H9 (cell line): ENCODE data around the gene ABT1. TPM values are rescaled to one million over a fixed set of nuclear protein-coding genes. Genes with fewer than 3 reads are reported as not detected.

Source experiments
- DNase-seq: peaks from one replicate; pipeline ENCODE4 v3.0.0-alpha.2; 2017
- H2AFZ ChIP-seq: one replicate; pipeline ENCODE4 v1.6.1; 2013; ENCODE audit warnings: mild to moderate bottlenecking, low read length, control low read depth, moderate library complexity
- H2AK5ac ChIP-seq: 2 replicates; pipeline ENCODE4 v1.6.1; 2013; ENCODE audit warnings: low read length, control low read depth, mixed read lengths; ENCODE audit not compliant: insufficient read length
- H2BK120ac ChIP-seq: one replicate; pipeline ENCODE4 v1.6.1; 2013; ENCODE audit warnings: low read depth, mild to moderate bottlenecking, low read length, control low read depth, inconsistent platforms; ENCODE audit not compliant: poor library complexity, severe bottlenecking
- H2BK12ac ChIP-seq: 2 replicates; pipeline ENCODE4 v1.6.1; 2013; ENCODE audit warnings: low read length, control low read depth, mixed read lengths, low read depth; ENCODE audit not compliant: insufficient read length
- H2BK15ac ChIP-seq: 2 replicates; pipeline ENCODE4 v1.6.1; 2013; ENCODE audit warnings: low read depth, low read length, control low read depth
- H2BK20ac ChIP-seq: one replicate; pipeline ENCODE4 v1.6.1; 2013; ENCODE audit warnings: low read depth, mild to moderate bottlenecking, low read length, control low read depth, inconsistent platforms; ENCODE audit not compliant: poor library complexity, severe bottlenecking
- H2BK5ac ChIP-seq: 2 replicates; pipeline ENCODE4 v1.6.1; 2013; ENCODE audit warnings: low read length, control low read depth, mixed read lengths; ENCODE audit not compliant: insufficient read length
- H3K14ac ChIP-seq: 2 replicates; pipeline ENCODE4 v1.6.1; 2013; ENCODE audit warnings: low read length, control low read depth; ENCODE audit not compliant: insufficient read depth
- H3K18ac ChIP-seq: 2 replicates; pipeline ENCODE4 v1.6.1; 2013; ENCODE audit warnings: low read depth, mild to moderate bottlenecking, mixed read lengths, low read length, control low read depth; ENCODE audit not compliant: insufficient read length
- H3K23ac ChIP-seq: 2 replicates; pipeline ENCODE4 v1.6.1; 2013; ENCODE audit warnings: low read length, control low read depth, mixed read lengths, low read depth; ENCODE audit not compliant: insufficient read length
- H3K23me2 ChIP-seq: 2 replicates; pipeline ENCODE4 v1.6.1; 2013; ENCODE audit warnings: low read depth, mild to moderate bottlenecking, mixed read lengths, low read length, control low read depth; ENCODE audit not compliant: insufficient read length, poor library complexity, severe bottlenecking
- H3K27ac ChIP-seq: 2 replicates; pipeline ENCODE4 v1.5.1; 2013; ENCODE audit warnings: low read length, control low read depth, mixed read lengths, low read depth; ENCODE audit not compliant: insufficient read length
- H3K27me3 ChIP-seq: 2 replicates; pipeline ENCODE4 v1.6.1; 2013; ENCODE audit warnings: low read length, control low read depth, inconsistent platforms; ENCODE audit not compliant: insufficient read depth
- H3K4ac ChIP-seq: 2 replicates; pipeline ENCODE4 v1.6.1; 2013; ENCODE audit warnings: low read depth, mild to moderate bottlenecking, control low read depth, inconsistent platforms, low read length, moderate library complexity
- H3K4me1 ChIP-seq: 2 replicates; pipeline ENCODE4 v1.6.1; 2013; ENCODE audit warnings: low read length, control low read depth, inconsistent platforms; ENCODE audit not compliant: insufficient read depth
- H3K4me2 ChIP-seq: 2 replicates; pipeline ENCODE4 v1.6.1; 2013; ENCODE audit warnings: low read length, control low read depth, mixed read lengths; ENCODE audit not compliant: insufficient read length, insufficient read depth
- H3K56ac ChIP-seq: 2 replicates; pipeline ENCODE4 v1.6.1; 2013; ENCODE audit warnings: low read depth, mild to moderate bottlenecking, mixed read lengths, low read length, control low read depth; ENCODE audit not compliant: insufficient read length
- H3K79me1 ChIP-seq: 2 replicates; pipeline ENCODE4 v1.6.1; 2013; ENCODE audit warnings: low read depth, mild to moderate bottlenecking, moderate library complexity, low read length, control low read depth, inconsistent platforms; ENCODE audit not compliant: insufficient read depth, poor library complexity, severe bottlenecking
- H3K79me2 ChIP-seq: 2 replicates; pipeline ENCODE4 v1.6.1; 2013; ENCODE audit warnings: low read length, control low read depth, inconsistent platforms; ENCODE audit not compliant: insufficient read depth
- H3K9ac ChIP-seq: 2 replicates; pipeline ENCODE4 v1.6.1; 2013; ENCODE audit warnings: low read length, control low read depth, mixed read lengths; ENCODE audit not compliant: insufficient read length; ENCODE audit errors: extremely low read depth
- H3K9me3 ChIP-seq: one replicate; pipeline ENCODE4 v1.6.1; 2013; ENCODE audit warnings: low read depth, low read length, inconsistent platforms; ENCODE audit not compliant: control insufficient read depth
- H3T11ph ChIP-seq: one replicate; pipeline ENCODE4 v1.6.1; 2013; ENCODE audit warnings: mild to moderate bottlenecking, low read length, control low read depth, inconsistent platforms
- H4K20me1 ChIP-seq: one replicate; pipeline ENCODE4 v1.6.1; 2013; ENCODE audit not compliant: control insufficient read depth, insufficient read length, insufficient read depth
- H4K5ac ChIP-seq: 2 replicates; pipeline ENCODE4 v1.6.1; 2013; ENCODE audit warnings: low read depth, mild to moderate bottlenecking, mixed read lengths, low read length, control low read depth; ENCODE audit not compliant: insufficient read length
- H4K8ac ChIP-seq: replicated peaks from 2 replicates; pipeline ENCODE4 v1.6.1; 2013; ENCODE audit warnings: low read length, control low read depth, mixed read lengths, low read depth; ENCODE audit not compliant: insufficient read length
- H4K91ac ChIP-seq: 2 replicates; pipeline ENCODE4 v1.6.1; 2013; ENCODE audit warnings: low read depth, mild to moderate bottlenecking, moderate library complexity, mixed read lengths, low read length, control low read depth; ENCODE audit not compliant: insufficient read length
- H3K27ac Mint-ChIP-seq, 3 experiments: 2 replicates in 2 of 3; 3 replicates in 1 of 3; pipeline ENCODE4 v1.8.0; 2020 to 2021; ENCODE audit warnings: mixed read lengths in 3 of 3, mild to moderate bottlenecking in 1 of 3, moderate library complexity in 1 of 3
- H3K27me3 Mint-ChIP-seq: 2 replicates; pipeline ENCODE4 v1.8.0; 2021; ENCODE audit warnings: low read depth, mild to moderate bottlenecking, moderate library complexity, mixed read lengths
- H3K36me3 Mint-ChIP-seq, 3 experiments: 2 replicates in 2 of 3; 3 replicates in 1 of 3; pipeline ENCODE4 v1.8.0; 2020 to 2021; ENCODE audit warnings: low read depth in 3 of 3, mixed read lengths in 3 of 3; ENCODE audit not compliant: insufficient read depth in 1 of 3
- H3K4me1 Mint-ChIP-seq, 2 experiments: 2 replicates each; pipeline ENCODE4 v1.8.0; 2020; ENCODE audit warnings: mixed read lengths in 2 of 2
- H3K4me3 Mint-ChIP-seq, 2 experiments: 2 replicates in 1 of 2; 3 replicates in 1 of 2; pipeline ENCODE4 v1.8.0; 2020 to 2021; ENCODE audit warnings: mild to moderate bottlenecking in 2 of 2, mixed read lengths in 2 of 2, moderate library complexity in 1 of 2
- H3K9me3 Mint-ChIP-seq, 2 experiments: 2 replicates in 1 of 2; 3 replicates in 1 of 2; pipeline ENCODE4 v1.8.0; 2020; ENCODE audit warnings: mild to moderate bottlenecking in 2 of 2, mixed read lengths in 2 of 2, moderate library complexity in 1 of 2
- CTCF ChIP-seq: fragments of 200-600 bp; sonication (generic); conservative IDR thresholded peaks from 3 replicates; pipeline ENCODE4 v1.8.0; 2021; ENCODE audit warnings: antibody characterized with exemption, mild to moderate bottlenecking
- WGBS: extraction: QIAGEN DNeasy Blood & Tissue Kit; methylation state at CpG from one replicate; pipeline ENCODE4 v1.1.7; 2013; ENCODE audit warnings: missing lambda C conversion rate, low lambda C conversion rate, mixed read lengths; ENCODE audit not compliant: insufficient read length; ENCODE audit errors: extremely low coverage; 5-methylcytosine and 5-hydroxymethylcytosine counted together
- total RNA-seq: library from RNA; stranded (reverse); gene quantifications from 2 replicates; pipeline ENCODE4 v1.2.1, GENCODE V29; 2021

Gene ABT1
- total RNA-seq, 1 experiment from 2014 or later = 26.4 TPM

DNA sequence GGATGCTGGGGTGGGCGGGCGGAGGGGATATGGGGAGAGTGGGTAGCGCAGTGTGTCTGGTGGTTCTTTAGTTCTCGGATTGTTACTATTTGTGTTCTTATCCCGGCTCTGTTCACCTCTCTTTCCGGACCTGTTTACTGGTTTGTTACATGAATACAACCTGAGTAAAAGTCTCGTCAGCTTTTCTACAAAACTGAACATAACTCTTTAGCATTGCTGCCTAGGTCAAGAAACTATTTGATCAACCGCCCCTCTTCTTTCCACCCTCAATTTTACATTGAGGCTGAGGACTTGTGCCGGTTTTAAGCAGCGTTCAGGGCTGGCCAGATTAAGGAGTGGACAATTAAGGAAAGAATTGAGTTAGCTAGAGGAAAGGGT is 625 bp downstream of the ABT1 start:
- TF ChIP-seq CTCF = no peak
- Histone ChIP-seq H3K23ac (no peak overlapping the region), H3K79me1 (peaks cover 5% of the 10 kb centered on the region), H2AK5ac (no peak overlapping the region), H2AFZ (no peak overlapping the region), H3T11ph (no peak overlapping the region), H2BK12ac (no peak overlapping the region), H4K91ac (no peak overlapping the region), H3K18ac (no peak overlapping the region), H3K9me3 (no peaks in the 10 kb centered on the region), H3K23me2 (peaks cover 21% of the 10 kb centered on the region), H2BK15ac (no peak overlapping the region), H3K27me3 (no peaks in the 10 kb centered on the region), H4K20me1 (no peaks in the 10 kb centered on the region), H2BK120ac (no peak overlapping the region), H3K79me2 (peaks cover 3% of the 10 kb centered on the region; the same call in 1 of the 2 replicates), H2BK20ac (no peak overlapping the region), H3K14ac (no peak overlapping the region), H3K4ac (no peak overlapping the region), H3K4me1 (no peaks in the 10 kb centered on the region; the same call in 1 of the 2 replicates), H4K5ac (no peak overlapping the region), H4K8ac (no peak overlapping the region), H3K9ac (peak overlapping the region; percentile 89), H3K56ac (no peak overlapping the region), H2BK5ac (no peak overlapping the region), H3K4me2 (peak overlapping the region; percentile 92), H3K27ac (no peak overlapping the region)
- Mint-ChIP-seq H3K27me3 (peaks cover 3% of the 10 kb centered on the region; the same call in 1 of the 2 replicates), H3K9me3 (no peaks in the 10 kb centered on the region), H3K27ac (peak overlapping the region in 1 of 3 experiments; percentile 14; a peak in 1 of 7 replicates), H3K4me1 (peaks cover 9 to 11% of the 10 kb centered on the region in 2 experiments), H3K4me3 (no peak overlapping the region), H3K36me3 (peaks cover 5 to 18% (median 14%) of the 10 kb centered on the region in 3 experiments; a peak in 6 of 7 replicates)
- no peak for DNase-seq
- no CpG with 5 or more reads among the region's 10 CpGs for WGBS
